NCI-H774 (cell line): Measurements from ENCODE around the gene INO80C.

Experiments
- DNase-seq: peaks from one replicate; lab custom pipeline; 2025; lab: John Stamatoyannopoulos, UW

Gene INO80C, protein sequence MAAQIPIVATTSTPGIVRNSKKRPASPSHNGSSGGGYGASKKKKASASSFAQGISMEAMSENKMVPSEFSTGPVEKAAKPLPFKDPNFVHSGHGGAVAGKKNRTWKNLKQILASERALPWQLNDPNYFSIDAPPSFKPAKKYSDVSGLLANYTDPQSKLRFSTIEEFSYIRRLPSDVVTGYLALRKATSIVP

GRCh38 chr18:35497370-35498197, at the start of gene INO80C:
Gene INO80C (minus strand): TSS chr18:35497960. CDS start chr18:35497874, 86 bp downstream.
- peak; percentile 91 for DNase-seq

DNA sequence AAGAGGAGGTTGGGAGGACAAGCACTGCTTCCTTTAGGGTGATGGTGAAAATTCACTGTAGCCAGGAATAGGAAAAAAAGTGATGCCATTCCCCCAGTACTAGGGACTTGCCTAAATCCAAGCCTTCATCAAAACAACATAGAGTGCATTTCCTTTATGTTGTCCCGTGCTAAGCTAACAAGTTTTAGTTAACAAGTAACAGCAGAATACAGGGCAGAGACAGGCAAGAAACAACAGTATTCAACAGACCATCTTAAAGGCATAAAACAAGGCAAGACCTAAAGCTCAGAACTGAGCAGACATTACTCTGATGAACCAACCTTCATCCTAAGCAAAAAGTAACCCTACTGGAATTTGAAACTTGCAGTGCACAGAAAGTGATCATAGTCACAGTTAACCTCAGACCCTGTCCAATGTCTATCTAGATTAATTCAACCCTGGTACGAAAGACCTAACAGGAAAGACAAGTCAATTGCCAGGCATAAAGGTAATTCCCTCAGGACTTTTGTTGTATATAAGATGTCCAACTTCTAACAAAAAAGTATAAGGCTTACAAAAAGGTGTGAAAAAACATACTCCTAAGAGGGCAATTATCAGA, 49.3 kb upstream of the INO80C start:
- DNase-seq = no peak

DNA sequence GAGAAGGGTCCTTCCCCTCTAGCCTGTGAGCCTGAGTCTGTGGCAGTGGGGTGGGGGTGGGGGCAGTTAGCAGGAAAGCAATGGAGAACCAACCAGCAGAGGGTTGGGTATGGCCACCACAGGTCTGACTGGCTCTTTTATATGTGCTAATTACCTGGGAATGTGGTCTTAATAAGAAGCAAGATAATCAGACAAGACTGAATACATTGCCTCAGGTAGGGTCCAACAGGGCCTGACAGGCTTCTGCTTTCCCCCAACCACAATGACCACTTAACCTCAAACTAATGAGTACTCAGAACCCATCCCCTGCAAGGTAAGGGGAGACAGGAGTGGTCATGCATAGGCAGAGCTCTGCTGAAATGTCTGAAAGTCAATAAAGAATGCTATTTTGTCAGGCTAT, 44.6 kb upstream of the INO80C start:
- no peak for DNase-seq

GRCh38 chr18:35535297-35535696, 37.5 kb upstream of the INO80C start:
- DNase-seq = no peak

GRCh38 chr18:35533916-35534405, 36.2 kb upstream of the INO80C start:
- DNase-seq = no peak

- no peak for DNase-seq
Measured at GRCh38 chr18:35528749-35529274, 31.1 kb upstream of the INO80C start.

DNA sequence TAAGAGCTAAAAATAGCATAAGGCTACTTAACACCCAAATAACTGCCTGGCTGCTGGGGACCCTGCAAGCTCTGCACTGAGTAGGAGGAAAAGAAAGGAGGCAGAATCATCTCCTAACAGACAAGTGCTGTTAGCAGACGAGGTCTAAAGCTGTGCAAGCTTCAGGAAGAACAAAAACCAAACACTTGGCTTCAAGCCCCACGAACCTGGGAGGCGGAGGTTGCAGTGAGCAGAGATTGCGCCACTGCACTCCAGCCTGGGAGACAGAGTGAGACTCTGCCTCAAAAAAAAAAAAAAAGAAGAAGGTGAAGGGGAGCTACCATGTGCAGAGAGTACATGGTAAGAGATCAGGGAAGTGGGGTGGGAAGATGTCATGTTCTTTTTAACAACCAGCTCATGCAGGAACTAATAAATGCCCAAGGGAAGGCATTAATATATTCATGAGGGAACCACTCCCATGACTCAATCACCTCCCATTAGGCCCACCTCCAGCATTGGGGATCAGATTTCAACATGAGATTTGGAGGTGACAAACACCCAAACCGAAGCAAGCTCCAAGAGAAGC, 28.8 kb upstream of the INO80C start:
- DNase-seq = peak; percentile 2

GRCh38 chr18:35525795-35526494, 28.2 kb upstream of the INO80C start:
- no peak for DNase-seq

DNA sequence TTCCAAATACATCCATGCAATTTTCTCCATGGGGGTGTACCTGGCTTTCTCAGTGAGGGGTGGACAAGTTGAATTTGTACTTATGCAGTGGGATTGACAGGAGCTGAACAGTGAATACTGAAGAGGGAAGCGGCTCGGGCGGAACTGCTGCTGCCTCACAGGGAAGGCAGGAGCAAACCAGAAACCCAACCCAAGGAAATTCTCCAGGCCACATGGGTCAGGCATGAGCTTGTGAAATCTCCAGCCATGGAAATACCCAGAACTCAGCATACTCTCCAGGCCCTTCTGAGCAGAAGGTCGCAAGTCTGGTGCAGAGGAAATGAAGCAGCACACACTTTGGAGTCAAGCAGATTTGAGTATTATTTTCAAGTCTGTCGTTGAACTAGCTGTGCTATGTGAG, 26.5 kb upstream of the INO80C start:
- DNase-seq = no peak

- DNase-seq = no peak
Measured at GRCh38 chr18:35522130-35522959, 24.6 kb upstream of the INO80C start.

- DNase-seq = no peak
Measured at GRCh38 chr18:35521133-35521532, 23.4 kb upstream of the INO80C start.

GRCh38 chr18:35519148-35519899, 21.6 kb upstream of the INO80C start:
- no peak for DNase-seq

DNA sequence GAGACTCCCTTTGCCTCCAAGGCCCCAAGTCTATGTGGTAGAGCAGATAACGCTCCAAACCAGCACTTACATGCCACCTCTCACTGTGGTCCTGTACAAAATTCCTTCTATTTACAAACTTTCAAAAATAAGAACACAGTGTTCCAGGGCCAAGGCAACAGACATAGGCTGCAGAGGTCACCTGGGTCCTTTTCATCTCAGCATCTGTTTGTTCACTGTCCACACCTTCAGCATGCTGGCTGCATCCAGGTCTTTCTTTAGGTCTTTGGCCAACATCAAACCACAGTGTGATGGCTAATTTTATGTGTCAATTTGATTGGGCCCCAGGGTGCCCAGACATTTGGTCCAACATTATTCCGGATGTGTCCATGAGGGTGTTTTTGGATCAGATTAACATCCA, 20.0 kb upstream of the INO80C start:
- DNase-seq = no peak

DNA sequence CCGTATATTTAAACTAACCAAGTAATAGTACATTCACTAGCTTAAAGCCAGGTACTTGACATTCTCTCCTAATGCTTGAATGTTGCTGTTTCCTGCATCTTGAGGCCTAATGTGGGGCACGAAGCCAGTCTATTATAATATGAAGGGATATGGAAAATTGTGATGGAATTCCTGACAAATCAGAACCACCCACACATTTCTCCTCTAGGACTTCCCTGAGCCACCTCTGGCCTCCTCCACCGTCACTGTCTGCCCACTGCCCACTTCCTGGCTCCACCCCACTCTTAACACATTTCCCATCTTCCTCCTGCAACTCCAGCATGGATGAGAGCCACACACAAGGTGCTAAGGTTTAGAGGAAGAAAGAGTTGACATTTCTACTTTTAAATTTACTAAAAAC, 19.0 kb upstream of the INO80C start:
- no peak for DNase-seq

DNA sequence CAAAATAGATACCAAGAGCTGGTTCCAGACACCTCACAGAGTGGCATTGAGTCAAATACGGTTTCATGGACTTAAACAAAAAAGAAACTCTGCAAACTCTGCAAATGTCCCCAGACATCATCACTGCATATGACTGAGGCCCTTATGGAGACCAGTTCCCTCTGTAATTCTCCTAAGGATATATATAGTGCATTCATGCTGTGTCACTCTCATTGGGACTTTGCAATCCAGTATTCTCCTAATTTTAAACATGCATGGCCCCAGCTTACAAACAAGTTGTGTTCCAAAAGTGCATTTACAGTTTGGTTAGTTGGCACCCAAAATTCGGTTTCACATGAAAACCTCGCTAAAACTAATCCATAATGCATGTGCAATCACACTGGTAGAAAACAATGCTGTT, 18.6 kb upstream of the INO80C start:
- no peak for DNase-seq

DNA sequence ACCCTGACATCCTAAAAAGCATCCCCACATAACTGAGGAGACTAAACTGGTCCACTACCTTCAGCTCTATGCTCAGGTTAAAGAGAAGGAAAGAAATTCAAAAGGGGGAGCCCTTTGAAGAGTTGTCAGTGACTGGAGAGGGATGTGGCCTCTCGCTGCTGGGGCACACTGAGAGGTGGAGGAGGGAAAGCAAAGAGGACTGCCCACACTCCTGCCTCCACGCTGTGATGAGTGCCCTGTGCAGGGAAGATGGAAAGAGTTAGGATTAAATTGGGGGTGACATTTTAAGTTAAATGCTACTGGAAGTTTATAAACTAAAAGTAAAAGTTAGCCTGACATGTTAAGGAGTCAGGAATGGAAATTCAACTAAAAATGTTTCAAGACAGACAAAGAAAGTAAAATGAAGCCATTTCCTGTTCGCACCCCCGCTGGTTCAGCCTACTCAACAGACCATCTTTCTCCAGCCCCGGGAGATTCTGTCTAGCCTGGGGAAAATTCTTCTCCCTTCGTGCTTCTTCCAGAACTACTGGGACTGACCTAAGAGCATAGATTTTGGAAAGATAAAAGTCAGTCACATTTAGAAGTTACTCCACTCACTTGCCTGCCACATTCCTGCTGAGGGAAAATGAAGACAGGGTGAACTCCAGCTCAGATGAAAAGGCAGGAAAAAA, 17.8 kb upstream of the INO80C start:
- no peak for DNase-seq

DNA sequence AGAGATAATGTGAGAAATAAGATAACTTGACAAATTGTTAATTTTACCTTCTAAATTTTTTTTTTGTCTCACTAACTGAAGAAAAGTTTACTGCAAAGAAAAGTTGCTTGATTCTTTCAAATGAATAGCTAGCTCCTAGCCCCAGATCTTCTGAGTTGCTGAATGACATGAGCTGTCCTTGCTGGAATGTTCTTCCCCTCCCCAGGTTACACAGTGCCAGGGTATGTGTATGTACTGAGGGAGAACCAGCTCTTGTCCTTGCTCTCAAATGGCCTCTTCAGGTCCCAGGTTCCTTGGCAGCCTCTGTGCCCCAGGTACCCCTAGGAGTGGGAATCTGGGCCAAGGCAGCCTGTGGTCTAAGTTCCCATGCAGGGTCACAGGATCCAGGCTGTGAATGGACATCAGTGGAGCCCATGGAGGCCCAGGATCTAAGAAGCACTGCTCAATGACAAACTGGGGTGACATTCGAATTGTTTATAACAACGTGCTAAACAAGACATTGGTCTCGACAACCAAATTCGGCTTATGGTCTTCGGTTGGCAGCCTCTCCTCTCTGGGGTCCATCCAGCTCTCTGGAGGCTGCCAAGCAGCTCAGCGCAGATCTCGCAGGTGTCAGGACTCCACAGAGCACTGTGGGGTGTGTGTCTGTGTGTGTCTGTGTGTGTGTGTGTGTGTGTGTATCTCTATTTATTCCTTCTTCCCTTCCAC, 17.1 kb upstream of the INO80C start:
- no peak for DNase-seq

DNA sequence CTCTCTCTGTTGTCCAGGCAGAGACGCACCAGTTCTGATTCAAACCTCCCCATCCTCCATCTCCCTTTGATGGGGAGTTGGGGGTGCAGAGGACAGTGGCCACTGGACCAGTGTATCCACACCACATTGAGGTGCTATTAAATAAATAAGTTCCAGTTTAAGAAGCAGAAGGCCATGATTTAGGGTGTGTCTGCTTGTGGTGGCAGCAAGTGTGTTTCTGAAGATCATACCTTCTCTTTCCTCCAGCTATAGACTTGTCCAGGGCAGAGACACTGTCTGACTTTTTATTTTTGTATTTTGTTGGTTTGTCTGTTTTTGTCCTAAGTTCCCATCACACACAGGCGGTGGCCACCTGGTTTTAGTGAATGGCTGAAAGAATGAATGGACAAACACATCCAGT, 16.5 kb upstream of the INO80C start:
- DNase-seq = no peak
